Vagina (tissue), 2 donors: ENCODE results near the gene KRTAP13-1. TPM values are rescaled to one million over a fixed set of nuclear protein-coding genes. Genes with fewer than 3 reads are reported as not detected.

ENCODE experiments used
- DNase-seq, 2 donors: peaks; one replicate each; pipeline ENCODE4 v3.0.0-alpha.2; 2017; ENCODE audit errors: extremely low spot score in 2 of 2
- H3K27ac ChIP-seq: fragments of 200-600 bp; sonication (generic); one replicate; pipeline ENCODE4 v1.5.1; 2019
- H3K27me3 ChIP-seq: fragments of 200-600 bp; sonication (generic); one replicate; pipeline ENCODE4 v1.5.1; 2019
- H3K36me3 ChIP-seq, 2 donors: fragments of 200-600 bp; sonication (generic); one replicate each; pipeline ENCODE4 v1.5.1; 2017 to 2019
- H3K4me1 ChIP-seq: fragments of 200-600 bp; sonication (generic); one replicate; pipeline ENCODE4 v1.5.1; 2019
- H3K4me3 ChIP-seq, 2 donors: fragments of 200-600 bp; sonication (generic); 1 replicate in 1 of 2; 2 replicates in 1 of 2; pipeline ENCODE4 v1.5.1; 2016 to 2019
- H3K9me3 ChIP-seq: fragments of 200-600 bp; sonication (generic); one replicate; pipeline ENCODE4 v1.5.1; 2019
- POLR2A ChIP-seq, 2 donors: fragments of 450-650 bp; IDR thresholded peaks; one replicate each; pipeline ENCODE4 v1.6.1; 2017; ENCODE audit warnings: antibody characterized with exemption in 2 of 2, mild to moderate bottlenecking in 2 of 2, moderate library complexity in 2 of 2
- POLR2AphosphoS5 ChIP-seq, 2 donors: sonication (generic); formaldehyde crosslinking; IDR thresholded peaks; one replicate each; pipeline ENCODE4 v1.9.0; 2017; ENCODE audit warnings: antibody characterized with exemption in 2 of 2, mild to moderate bottlenecking in 2 of 2, low read depth in 1 of 2; ENCODE audit not compliant: insufficient read depth in 1 of 2
- intact Hi-C: fragments of 100-400 bp; cut with DNase I; formaldehyde crosslinking; loops from one replicate; pipeline ENCODE4 v1.15.1; 2023
- microRNA-seq: library from miRNA; unstranded; fragments of <30 nt; microRNA quantifications from one replicate; pipeline ENCODE4, GENCODE V29; 2017; ENCODE audit warnings: borderline number of aligned reads, borderline replicate concordance
- small RNA-seq: library from RNA; depleted of rRNA; stranded (forward); fragments of <200 nt; gene quantifications from one replicate; pipeline ENCODE3, GENCODE V24; 2016
- total RNA-seq: library from RNA; depleted of rRNA; stranded (reverse); fragments of >200 nt; gene quantifications from one replicate; pipeline ENCODE4 v1.2.3, GENCODE V29; 2016
- TF ChIP-seq, protein P1 (sequence below), 3 experiments: fragments of 450-650 bp in 2 of 3; fragments of 200-600 bp in 1 of 3; sonication (generic) in 1 of 3; IDR thresholded peaks; one replicate each; pipeline ENCODE4 v1.5.1; 2017 to 2019; ENCODE audit warnings: antibody characterized with exemption in 3 of 3, mild to moderate bottlenecking in 2 of 3, moderate library complexity in 2 of 3

KRTAP13-1 gene
- total RNA-seq, 1 donor from 2014 or later, result not detected

DNA sequence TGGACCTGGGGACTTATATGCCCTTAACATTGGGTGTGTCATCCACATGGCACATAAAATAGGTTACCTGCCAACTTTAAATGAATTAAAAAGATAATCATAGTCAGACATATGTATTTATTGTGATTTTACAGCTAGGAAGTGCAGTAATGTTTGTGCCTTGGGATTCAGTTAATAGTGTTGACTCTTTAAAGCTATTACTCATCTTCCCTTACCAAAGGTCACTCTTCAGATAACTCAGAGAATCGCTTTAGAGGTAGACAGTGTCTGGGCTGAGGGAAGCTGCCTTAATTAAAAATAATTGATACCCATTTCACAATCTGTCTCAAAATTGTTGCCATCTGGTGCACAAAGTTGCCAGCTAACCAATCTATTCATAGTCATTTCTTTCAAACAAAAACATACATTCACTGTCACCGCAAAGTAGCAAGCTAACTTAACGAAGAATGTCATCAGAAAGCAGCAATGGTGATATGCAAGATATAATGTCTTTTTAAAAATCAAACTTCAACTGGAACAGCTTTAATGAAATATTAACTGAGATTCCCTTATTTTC is 41.3 kb downstream of the KRTAP13-1 start:
- no peak overlapping the region for H3K4me3 ChIP-seq
- H3K9me3 ChIP-seq, result no peaks in the 10 kb centered on the region
- DNase-seq, result no peak
- intact Hi-C loops, result no loop called here
- H3K27me3 ChIP-seq, result no peaks in the 10 kb centered on the region
- H3K27ac ChIP-seq, result no peak overlapping the region
- H3K4me1 ChIP-seq, result no peaks in the 10 kb centered on the region
- TF ChIP-seq POLR2A (IDR thresholded peaks at IDR 0.05) (no peak), POLR2AphosphoS5 (IDR thresholded peaks at IDR 0.05; ENCODE audit: insufficient read depth in 1 of 2, low read depth in 1 of 2) (no peak)
- TF ChIP-seq, protein P1, sequence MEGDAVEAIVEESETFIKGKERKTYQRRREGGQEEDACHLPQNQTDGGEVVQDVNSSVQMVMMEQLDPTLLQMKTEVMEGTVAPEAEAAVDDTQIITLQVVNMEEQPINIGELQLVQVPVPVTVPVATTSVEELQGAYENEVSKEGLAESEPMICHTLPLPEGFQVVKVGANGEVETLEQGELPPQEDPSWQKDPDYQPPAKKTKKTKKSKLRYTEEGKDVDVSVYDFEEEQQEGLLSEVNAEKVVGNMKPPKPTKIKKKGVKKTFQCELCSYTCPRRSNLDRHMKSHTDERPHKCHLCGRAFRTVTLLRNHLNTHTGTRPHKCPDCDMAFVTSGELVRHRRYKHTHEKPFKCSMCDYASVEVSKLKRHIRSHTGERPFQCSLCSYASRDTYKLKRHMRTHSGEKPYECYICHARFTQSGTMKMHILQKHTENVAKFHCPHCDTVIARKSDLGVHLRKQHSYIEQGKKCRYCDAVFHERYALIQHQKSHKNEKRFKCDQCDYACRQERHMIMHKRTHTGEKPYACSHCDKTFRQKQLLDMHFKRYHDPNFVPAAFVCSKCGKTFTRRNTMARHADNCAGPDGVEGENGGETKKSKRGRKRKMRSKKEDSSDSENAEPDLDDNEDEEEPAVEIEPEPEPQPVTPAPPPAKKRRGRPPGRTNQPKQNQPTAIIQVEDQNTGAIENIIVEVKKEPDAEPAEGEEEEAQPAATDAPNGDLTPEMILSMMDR (IDR thresholded peaks at IDR 0.05), result no peak
- H3K36me3 ChIP-seq, result no peaks in the 10 kb centered on the region

DNA sequence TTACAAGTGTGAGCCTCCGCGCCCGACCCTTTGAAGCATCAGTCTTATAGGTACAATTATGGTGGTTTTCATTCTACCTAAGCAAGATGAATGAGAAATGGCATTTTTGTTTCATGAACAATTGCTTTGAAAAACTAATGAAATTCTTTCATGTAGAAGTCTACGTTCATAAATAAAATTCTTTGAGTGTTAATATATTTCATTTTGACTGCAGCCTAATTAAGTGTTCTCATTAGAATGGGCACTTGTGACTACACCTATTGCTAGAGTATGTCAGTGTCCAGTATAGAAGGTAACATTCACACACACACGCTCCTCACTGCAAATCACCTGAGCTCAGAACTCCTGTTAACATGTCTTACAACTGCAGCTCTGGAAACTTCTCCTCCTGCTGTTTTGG is 44.1 kb downstream of the KRTAP13-1 start, which contains the start of gene KRTAP15-1:
KRTAP15-1 (plus strand) TSS at position 301 of the 400 bp plus-strand sequence; CDS start at position 354, 53 bp downstream.
- Histone ChIP-seq H3K4me3 (no peak within 1 kb of the TSS), H3K27ac (no peak within 1 kb of the TSS), H3K36me3 (no peaks in the 10 kb centered on the region), H3K9me3 (no peaks in the 10 kb centered on the region), H3K27me3 (no peaks in the 10 kb centered on the region), H3K4me1 (no peaks in the 10 kb centered on the region)
- TF ChIP-seq POLR2A (IDR thresholded peaks at IDR 0.05) (no peak), POLR2AphosphoS5 (IDR thresholded peaks at IDR 0.05; ENCODE audit: insufficient read depth in 1 of 2, low read depth in 1 of 2) (no peak)
- TF ChIP-seq, protein P1 (IDR thresholded peaks at IDR 0.05), result no peak
- no peak for DNase-seq
- intact Hi-C loops, result no loop called here

DNA sequence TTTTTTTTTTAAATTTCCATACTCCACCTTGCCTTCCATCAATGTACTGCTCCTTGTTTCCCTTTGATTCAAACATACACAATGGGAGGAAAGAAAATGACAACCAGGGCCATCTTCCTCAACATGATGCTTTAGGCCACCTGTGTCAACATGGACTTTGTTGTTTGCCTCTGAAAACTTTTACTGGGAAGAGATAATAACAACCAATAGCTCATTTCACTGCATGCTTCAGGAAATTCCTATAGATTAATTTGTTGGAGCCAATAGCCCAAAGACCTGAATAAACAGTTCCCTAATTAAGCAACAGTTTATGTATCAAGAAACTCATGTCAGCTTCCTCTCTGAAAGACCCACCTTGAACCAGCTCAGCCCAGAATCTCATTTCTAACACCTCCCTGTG is 47.4 kb downstream of the KRTAP13-1 start:
- H3K9me3 ChIP-seq, result no peaks in the 10 kb centered on the region
- DNase-seq, result no peak
- no peak overlapping the region for H3K4me3 ChIP-seq
- no peaks in the 10 kb centered on the region for H3K4me1 ChIP-seq
- intact Hi-C loops, result no loop called here
- no peak overlapping the region for H3K27ac ChIP-seq
- H3K36me3 ChIP-seq, result no peaks in the 10 kb centered on the region
- H3K27me3 ChIP-seq, result no peaks in the 10 kb centered on the region
- no peak for TF ChIP-seq POLR2AphosphoS5 (IDR thresholded peaks at IDR 0.05; ENCODE audit: insufficient read depth in 1 of 2, low read depth in 1 of 2)
- no peak for TF ChIP-seq POLR2A (IDR thresholded peaks at IDR 0.05)
- TF ChIP-seq, protein P1 (IDR thresholded peaks at IDR 0.05), result no peak

DNA sequence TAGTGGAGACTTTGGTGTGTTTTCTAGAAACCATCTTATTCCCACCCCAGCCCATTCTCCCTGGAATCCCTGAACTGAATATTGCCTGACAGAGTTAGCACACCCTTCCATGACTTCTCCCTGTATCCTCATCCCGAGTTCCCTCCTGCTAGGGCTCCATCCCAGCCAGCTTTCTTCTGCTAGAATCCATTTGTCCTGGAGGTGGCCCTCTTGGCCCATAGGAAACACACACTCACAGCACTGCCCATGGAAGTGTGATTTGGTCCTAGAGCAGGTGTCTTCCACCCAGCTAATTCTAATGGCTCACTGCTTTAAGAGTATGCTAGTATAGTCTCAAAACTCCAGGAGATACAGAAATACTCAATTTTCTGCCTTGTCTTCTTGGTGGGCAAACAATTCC is 48.4 kb downstream of the KRTAP13-1 start:
- TF ChIP-seq POLR2AphosphoS5 (IDR thresholded peaks at IDR 0.05; ENCODE audit: insufficient read depth in 1 of 2, low read depth in 1 of 2), result no peak
- TF ChIP-seq, protein P1 (IDR thresholded peaks at IDR 0.05), result no peak
- no peak for TF ChIP-seq POLR2A (IDR thresholded peaks at IDR 0.05)
- no peaks in the 10 kb centered on the region for H3K4me1 ChIP-seq

More for the DNA sequence above, 48.4 kb downstream of the KRTAP13-1 start:
- Histone ChIP-seq H3K36me3 (no peaks in the 10 kb centered on the region), H3K4me3 (no peak overlapping the region), H3K27me3 (no peaks in the 10 kb centered on the region), H3K27ac (no peak overlapping the region), H3K9me3 (no peaks in the 10 kb centered on the region)
- intact Hi-C loops, result no loop called here
- no peak for DNase-seq

Small RNA genes lying within 50 kb of the gene (microRNA-seq; reads per million reads assigned to microRNA genes)
- not detected for gene MIR4327

Small RNA genes lying within 50 kb of the gene (small RNA-seq; reads per million reads assigned to genes)
- not detected for gene KRTAP23-1
- not detected for gene MIR4327

Other genes with a start within 250 kb of the KRTAP13-1 start
- 2.2 TPM for gene CLDN17, start 229.2 kb upstream of the KRTAP13-1 start, total RNA-seq
- 8.8 TPM for gene CLDN8, start 179.9 kb upstream of the KRTAP13-1 start, total RNA-seq
- not detected for gene KRTAP24-1, start 113.1 kb upstream of the KRTAP13-1 start, total RNA-seq
- gene KRTAP25-1, start 106.5 kb upstream of the KRTAP13-1 start, total RNA-seq, result not detected
- not detected for gene KRTAP26-1, start 75.7 kb upstream of the KRTAP13-1 start, total RNA-seq
- gene KRTAP27-1, start 58.3 kb upstream of the KRTAP13-1 start, total RNA-seq, result not detected
- not detected for gene KRTAP23-1, start 47.4 kb upstream of the KRTAP13-1 start, total RNA-seq
- not detected for gene KRTAP13-2, start 23.8 kb upstream of the KRTAP13-1 start, total RNA-seq
- not detected for gene KRTAP13-3, start 29.9 kb downstream of the KRTAP13-1 start, total RNA-seq
- not detected for gene KRTAP13-4, start 34.2 kb downstream of the KRTAP13-1 start, total RNA-seq
- gene KRTAP15-1, start 44.2 kb downstream of the KRTAP13-1 start, total RNA-seq, result not detected
- not detected for gene KRTAP19-1, start 84.3 kb downstream of the KRTAP13-1 start, total RNA-seq
- gene KRTAP19-2, start 91.4 kb downstream of the KRTAP13-1 start, total RNA-seq, result not detected
- gene KRTAP19-3, start 96.0 kb downstream of the KRTAP13-1 start, total RNA-seq, result not detected
- not detected for gene KRTAP19-4, start 101.1 kb downstream of the KRTAP13-1 start, total RNA-seq
- not detected for gene KRTAP19-5, start 106.1 kb downstream of the KRTAP13-1 start, total RNA-seq
- gene KRTAP19-6, start 145.8 kb downstream of the KRTAP13-1 start, total RNA-seq, result not detected
- not detected for gene KRTAP19-7, start 165.3 kb downstream of the KRTAP13-1 start, total RNA-seq
- gene KRTAP22-2, start 194.4 kb downstream of the KRTAP13-1 start, total RNA-seq, result not detected
- not detected for gene KRTAP6-3, start 196.4 kb downstream of the KRTAP13-1 start, total RNA-seq
- gene KRTAP6-2, start 202.9 kb downstream of the KRTAP13-1 start, total RNA-seq, result not detected
- gene KRTAP22-1, start 205.1 kb downstream of the KRTAP13-1 start, total RNA-seq, result not detected
- not detected for gene KRTAP6-1, start 217.9 kb downstream of the KRTAP13-1 start, total RNA-seq
- gene KRTAP20-1, start 220.4 kb downstream of the KRTAP13-1 start, total RNA-seq, result not detected
- not detected for gene KRTAP20-4, start 224.6 kb downstream of the KRTAP13-1 start, total RNA-seq
- gene KRTAP20-2, start 239.2 kb downstream of the KRTAP13-1 start, total RNA-seq, result not detected
- gene KRTAP20-3, start 246.8 kb downstream of the KRTAP13-1 start, total RNA-seq, result not detected